GM19372 (cell line): ENCODE data around the gene PRRX2.
"Not testable (repeated sequence)": the region's sequence is repeated elsewhere in the genome, so short reads cannot be mapped to it uniquely, and the experiment has no call there.

Source experiments
- ATAC-seq: cut with Tn5 transposase; IDR thresholded peaks from one replicate; pipeline ENCODE4 v1.9.1; 2021; ENCODE audit warnings: mild to moderate bottlenecking, low read depth, moderate library complexity; ENCODE audit not compliant: unreplicated experiment

PRRX2 gene

GRCh38 chr9:129750013-129750638, 84.7 kb downstream of the PRRX2 start:
- no peak for ATAC-seq

- ATAC-seq = no peak
These were observed 86.7 kb downstream of the PRRX2 start for GRCh38 chr9:129751841-129752801.

- no peak for ATAC-seq
These were observed 87.7 kb downstream of the PRRX2 start, which contains the start of gene PTGES for GRCh38 chr9:129752900-129753729. TSS of gene PTGES (minus strand) at chr9:129753042. CDS start at chr9:129753012, 30 bp downstream.

GRCh38 chr9:129755151-129755550, 89.7 kb downstream of the PRRX2 start:
- ATAC-seq = no peak

GRCh38 chr9:129756191-129756590, 90.7 kb downstream of the PRRX2 start:
- no peak for ATAC-seq

- no peak for ATAC-seq
These were observed 91.6 kb downstream of the PRRX2 start for GRCh38 chr9:129757045-129757444.

GRCh38 chr9:129759319-129759718, 93.9 kb downstream of the PRRX2 start:
- ATAC-seq = no peak

- ATAC-seq = no peak
These were observed 94.5 kb downstream of the PRRX2 start for GRCh38 chr9:129759804-129760502.

- ATAC-seq = not testable (repeated sequence)
These were observed 95.3 kb downstream of the PRRX2 start for GRCh38 chr9:129760784-129761183.

GRCh38 chr9:129761293-129761900, 96.0 kb downstream of the PRRX2 start:
- no peak for ATAC-seq

- no peak for ATAC-seq
These were observed 96.5 kb downstream of the PRRX2 start for GRCh38 chr9:129761901-129762369.

- ATAC-seq = not testable (repeated sequence)
These were observed 97.0 kb downstream of the PRRX2 start for GRCh38 chr9:129762370-129762984.

GRCh38 chr9:129762985-129763926, 97.8 kb downstream of the PRRX2 start:
- ATAC-seq = no peak

GRCh38 chr9:129765764-129766317, 100.4 kb downstream of the PRRX2 start:
- ATAC-seq = no peak

GRCh38 chr9:129768486-129768885, 103.0 kb downstream of the PRRX2 start:
- ATAC-seq = no peak

GRCh38 chr9:129769669-129770068, 104.2 kb downstream of the PRRX2 start:
- ATAC-seq = no peak

GRCh38 chr9:129770741-129771140, 105.3 kb downstream of the PRRX2 start:
- ATAC-seq = no peak
